GM21390 (cell line): Measurements from ENCODE around the gene PHLPP1.

Experiments
- ATAC-seq: cut with Tn5 transposase; IDR thresholded peaks from one replicate; pipeline ENCODE4 v1.9.1; 2021; ENCODE audit not compliant: unreplicated experiment

Gene PHLPP1

DNA sequence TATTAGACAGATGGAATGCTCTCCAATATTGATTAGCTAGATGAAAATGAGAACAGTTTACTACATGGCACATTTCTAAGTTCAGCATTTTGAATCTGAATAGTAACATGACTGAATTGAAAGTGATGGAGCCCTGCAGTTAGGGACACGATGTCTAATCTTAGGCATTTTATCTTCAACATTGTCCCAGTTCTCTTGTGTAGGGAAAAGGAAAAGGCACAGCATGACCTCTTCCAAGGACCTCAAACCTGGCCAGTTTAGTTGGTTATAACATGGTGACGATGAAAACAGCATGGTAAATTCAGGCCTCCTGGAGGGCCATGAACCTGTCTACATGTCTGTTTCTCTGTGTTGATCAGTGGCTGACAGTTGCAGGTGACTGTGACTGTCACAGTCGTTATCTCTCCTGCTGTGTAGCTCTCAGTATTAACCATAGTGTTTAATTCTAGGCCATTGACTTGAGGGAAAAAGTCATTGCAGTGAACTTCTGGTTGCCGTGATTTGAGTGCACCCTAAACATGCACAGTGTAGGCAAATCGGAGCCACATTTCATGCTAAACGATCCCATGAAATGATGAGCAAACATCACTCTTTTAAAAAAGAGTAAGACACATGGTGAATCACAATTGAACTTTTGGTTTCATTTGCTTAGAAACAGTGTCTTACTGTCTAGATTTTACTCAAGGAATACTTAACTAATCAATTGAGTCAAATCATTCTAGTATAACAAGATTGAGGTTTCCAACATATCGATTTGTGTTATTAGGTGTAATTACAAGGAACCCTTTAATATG is 129.7 kb downstream of the PHLPP1 start:
- peak; percentile 70 for ATAC-seq

DNA sequence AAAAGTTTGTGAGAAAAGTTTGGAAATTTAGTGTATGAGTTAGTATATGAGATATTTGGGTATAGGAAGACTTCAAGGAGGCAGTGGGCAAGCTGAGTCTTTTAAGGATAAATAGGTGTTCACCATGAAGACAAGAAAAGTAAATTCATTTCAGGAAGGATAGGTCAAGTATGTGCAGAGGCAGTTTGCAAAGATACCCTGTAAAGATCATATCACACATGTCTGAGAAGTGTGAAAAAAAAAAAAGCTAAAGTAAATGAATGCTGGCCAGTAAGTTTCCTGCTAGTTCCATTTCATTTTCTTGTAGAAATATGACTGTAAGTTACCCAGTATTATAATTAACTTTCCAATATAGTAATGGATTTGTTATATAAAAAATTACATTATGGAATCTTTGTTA is 131.0 kb downstream of the PHLPP1 start:
- no peak for ATAC-seq

GRCh38 chr18:62847081-62847480 is 131.7 kb downstream of the PHLPP1 start:
- no peak for ATAC-seq

DNA sequence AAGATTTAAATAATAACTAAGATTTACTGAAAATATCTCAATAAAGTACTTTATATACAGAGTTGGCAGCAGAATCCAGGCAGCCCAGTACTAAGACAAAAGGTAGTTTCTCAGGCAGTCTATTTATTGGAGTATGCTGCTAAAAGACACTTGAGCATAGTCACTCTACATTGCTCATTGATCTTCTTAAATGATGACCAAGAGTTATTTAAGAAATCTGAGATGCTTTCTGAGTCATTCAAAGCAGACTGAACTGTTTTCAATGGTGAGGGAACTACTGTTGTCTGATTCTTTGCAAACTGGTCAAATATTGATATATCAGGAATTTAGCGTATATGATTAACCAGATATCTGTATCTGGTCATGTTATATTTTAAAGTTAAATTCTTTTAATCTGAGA is 133.6 kb downstream of the PHLPP1 start:
- ATAC-seq, result no peak

DNA sequence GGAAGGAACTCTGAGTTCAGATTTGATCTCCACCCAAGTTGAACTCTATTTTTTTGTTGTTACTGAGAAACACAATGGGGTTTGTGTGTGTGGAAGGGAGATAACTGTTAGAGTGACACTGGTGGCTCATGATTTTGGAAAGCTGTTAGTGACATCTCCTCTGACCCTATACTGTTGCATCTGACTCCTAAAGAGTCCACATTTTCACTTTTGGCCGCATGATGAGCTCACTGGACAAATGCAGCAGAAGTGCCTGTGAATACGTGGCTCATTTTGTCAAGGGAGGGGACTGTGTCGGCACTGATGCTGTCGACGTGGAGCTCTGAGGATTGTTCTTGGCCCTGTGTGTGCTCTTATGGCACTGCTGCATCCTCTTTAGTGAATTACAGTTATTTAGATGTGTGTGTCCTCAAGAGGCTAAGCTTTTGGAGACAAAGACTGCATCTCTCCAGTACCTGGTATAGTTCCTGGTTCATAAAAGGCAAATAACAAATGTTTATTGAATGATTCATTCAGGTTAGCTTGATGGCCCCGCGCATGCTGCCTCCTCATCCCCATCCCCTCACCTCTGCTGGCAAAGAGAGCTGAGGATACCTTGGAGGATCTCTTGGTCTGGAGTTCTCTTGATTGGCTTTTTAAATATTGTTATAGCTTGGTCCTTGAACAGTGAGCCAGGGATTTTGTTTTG is 135.4 kb downstream of the PHLPP1 start:
- no peak for ATAC-seq

- ATAC-seq, result no peak
Measured at GRCh38 chr18:62852851-62853250, 137.5 kb downstream of the PHLPP1 start.

- no peak for ATAC-seq
Measured at GRCh38 chr18:62856294-62856693, 141.0 kb downstream of the PHLPP1 start.

DNA sequence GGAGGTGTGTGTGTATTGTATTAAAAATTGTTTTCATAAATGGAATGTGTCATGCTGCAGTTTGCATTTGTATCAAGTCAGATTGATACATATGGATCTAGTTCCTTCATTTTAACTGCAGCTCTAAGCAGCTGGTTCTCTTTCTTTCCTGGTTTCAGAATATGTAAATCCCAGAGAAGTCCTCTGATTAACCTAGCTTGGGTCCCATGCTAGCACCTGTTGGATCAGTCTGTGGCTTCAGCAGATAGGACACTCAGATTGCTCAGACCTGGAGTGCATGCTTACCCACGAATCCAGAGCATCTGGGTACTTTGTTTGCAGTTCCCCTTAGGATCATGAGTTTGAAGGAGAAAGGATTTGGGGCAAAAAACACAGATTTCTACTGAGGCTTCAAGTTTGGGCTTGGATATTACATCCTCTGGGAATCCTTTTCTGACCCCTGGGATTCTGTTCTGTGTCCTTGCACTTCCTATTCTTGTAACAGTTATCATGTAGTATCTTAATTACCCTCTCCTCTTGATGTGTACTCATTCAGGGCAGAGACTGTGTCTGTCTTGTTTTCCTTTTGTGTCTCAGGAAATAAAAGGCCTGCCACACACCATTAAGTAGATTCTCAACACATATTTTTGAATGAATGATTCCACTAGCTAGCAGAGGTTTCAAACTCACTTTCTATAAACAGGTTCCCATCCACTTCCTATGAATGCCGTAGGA is 142.1 kb downstream of the PHLPP1 start:
- ATAC-seq, result no peak

DNA sequence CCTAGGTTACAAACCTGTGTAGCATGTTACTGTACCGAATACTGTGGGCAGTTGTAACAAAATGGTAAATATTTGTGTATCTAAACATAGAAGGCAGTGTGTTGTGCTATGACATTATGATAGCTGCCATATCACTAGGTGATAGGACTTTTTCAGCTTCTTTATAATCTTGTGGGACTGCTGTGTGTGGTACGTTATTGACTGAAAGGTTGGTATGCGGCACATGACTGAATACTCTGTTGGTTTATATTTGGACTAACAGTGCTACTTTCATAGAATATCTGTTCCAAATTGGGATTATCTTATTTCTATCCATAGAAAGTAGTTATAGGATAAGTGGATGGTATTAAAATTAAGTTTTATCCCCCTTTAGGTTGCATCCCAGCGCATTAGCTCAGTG is 144.7 kb downstream of the PHLPP1 start:
- no peak for ATAC-seq

DNA sequence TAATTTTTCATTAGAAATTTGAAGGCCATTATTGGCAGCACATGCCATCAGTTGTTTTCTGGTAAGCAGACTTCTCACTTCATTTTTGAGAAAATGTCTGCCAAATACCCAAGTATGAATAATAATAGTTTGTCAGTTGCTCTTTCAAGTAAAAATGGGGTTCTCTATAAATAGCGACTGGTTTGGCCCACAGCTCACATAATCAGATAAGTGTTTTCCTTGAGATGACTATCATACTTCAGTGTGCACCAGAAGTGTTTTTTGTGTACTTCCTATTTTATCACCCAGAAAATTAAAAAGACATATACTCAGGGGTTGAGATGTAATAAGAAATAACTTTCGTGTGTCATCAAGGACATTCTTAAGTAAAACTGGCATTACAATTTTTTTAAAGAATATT is 147.1 kb downstream of the PHLPP1 start:
- no peak for ATAC-seq

GRCh38 chr18:62863579-62864001 is 148.2 kb downstream of the PHLPP1 start:
- no peak for ATAC-seq

DNA sequence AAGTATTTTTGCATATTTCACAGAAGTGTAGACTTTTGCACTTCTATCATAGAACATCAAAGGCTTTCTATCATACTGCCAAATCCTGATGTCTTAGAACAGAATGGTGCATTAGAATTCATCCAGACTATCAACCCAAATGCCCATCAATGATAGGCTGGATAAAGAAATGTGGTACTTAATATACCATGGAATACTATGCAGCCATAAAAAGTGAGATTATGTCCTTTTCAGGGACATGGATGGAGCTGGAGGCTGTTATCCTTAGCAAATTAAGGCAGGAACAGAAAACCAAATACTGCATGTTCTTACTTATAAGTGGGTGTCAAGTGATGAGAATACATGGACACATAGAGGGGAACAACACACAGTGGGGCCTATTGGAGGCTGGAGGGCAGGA is 150.2 kb downstream of the PHLPP1 start:
- ATAC-seq, result no peak

GRCh38 chr18:62867534-62867933 is 152.2 kb downstream of the PHLPP1 start:
- no peak for ATAC-seq

- no peak for ATAC-seq
Measured at GRCh38 chr18:62868645-62869044, 153.3 kb downstream of the PHLPP1 start.

DNA sequence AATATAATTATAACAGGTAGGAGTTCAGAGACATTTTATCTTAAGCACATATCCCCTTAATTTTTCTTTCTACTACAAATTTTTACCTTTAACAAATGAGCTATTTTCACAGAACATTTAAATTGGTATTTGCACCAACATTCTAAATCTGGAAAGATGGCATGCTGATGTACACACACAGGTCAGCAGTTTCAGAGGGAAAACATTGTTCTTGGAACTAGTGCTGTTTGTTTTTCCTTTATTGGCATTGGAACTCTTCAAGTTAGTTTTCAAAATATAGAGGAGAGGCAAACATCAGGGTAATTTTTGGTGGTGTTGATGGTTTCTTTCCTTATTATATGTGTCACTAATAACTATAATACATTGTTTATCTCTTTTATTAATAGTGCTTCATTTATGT is 155.3 kb downstream of the PHLPP1 start:
- no peak for ATAC-seq

DNA sequence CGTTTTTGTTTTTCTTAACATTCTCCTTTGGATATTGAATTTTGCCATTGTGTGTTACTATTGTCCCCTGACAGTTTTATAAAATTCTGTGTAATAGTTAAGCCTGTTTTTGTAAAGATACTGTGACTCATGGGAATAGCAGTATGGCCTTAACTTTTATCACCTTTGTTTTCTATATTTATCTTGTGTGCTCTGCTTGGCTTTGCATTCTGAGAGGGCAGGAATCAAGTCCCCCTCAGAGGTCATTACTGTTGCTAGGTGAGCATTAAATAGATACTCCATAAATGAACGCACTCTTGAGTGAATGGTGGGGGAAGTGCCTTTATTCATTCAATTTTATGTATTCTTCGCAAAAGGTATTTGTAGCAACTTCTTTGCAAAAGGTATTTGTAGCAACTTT is 160.0 kb downstream of the PHLPP1 start:
- no peak for ATAC-seq

- ATAC-seq, result no peak
Measured at GRCh38 chr18:62876111-62876510, 160.8 kb downstream of the PHLPP1 start.

- ATAC-seq, result no peak
Measured at GRCh38 chr18:62876828-62877227, 161.5 kb downstream of the PHLPP1 start.

DNA sequence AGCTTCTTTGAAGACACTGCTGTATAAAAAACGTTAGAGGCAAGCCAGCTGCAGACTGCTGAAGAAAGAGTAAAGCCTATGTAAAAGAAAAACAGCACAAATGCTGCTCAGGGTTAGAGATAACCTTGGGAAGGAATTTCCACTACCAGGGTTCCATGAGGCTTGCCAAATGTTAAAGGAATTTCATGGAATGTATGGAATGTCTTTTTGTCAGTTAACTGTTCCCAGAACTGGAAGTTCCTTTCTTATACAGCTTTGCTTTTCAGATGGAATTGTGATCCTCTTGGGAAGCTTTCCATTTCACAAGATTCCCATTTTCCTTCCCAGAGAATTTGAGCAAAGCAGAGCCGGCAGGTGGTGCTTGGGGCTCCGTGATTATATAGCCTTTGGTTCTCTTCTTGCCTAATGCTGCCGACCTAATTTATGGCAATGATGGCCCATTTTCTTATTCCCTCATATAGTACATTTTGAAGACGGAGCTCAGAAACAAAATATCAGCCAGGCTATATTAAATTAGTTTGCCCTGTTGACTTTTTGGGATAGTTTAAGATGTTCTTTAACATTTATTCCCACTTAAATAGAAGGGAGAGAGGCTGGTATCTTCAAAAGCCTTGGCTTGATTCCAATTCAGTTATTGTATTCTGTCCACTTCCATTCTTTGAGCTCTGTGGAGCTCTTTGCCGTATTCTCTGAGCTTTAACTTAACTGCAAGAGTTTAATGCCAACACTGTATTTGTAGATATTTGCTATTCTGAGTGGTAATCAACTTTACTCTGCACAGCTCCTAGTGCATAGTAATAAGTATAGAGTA is 162.3 kb downstream of the PHLPP1 start:
- no peak for ATAC-seq

DNA sequence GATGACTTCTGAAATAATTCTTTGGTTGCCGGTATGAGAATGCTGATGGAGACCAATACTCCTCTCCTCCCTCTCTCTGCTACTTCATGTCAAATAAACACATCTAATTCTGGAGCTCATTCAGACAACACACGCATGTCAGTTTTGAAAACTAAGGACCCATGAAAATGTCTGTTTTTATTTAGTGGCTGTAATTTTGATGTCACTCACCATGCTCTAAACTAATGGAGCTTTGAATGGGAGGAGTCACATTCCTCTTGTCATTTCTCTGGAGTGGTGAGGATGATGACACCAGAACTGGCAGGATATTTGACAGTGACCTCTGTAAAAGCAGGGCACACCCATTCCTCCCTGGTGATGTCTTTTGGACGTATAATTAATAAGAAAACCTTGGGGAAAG is 163.0 kb downstream of the PHLPP1 start:
- no peak for ATAC-seq

- no peak for ATAC-seq
Measured at GRCh38 chr18:62880034-62880433, 164.7 kb downstream of the PHLPP1 start.
